Measurements from ENCODE around the gene CHCHD3. TPM values are rescaled to one million over a fixed set of nuclear protein-coding genes. Genes with fewer than 3 reads are reported as not detected.

The CHCHD3 gene
- polyA plus RNA-seq, 1 donor, result 69.0 TPM

DNA sequence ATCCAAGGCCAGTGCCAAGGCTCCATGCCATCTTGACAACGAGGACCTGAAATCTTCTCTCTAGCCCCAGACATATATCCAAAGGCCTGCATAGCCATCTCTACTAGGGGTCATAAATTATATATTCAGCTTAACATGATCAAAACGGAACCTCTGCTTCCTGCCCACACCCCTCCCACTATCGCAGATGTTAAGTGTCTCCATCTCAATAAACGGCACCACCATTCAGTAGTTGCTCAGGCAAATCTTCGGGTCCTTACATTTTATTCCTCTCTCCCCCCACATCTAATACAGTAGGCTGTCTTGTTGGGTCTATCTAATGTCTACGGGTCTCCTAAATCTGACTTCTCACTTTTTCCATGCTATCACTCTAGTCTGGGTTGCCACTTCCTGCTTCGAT is 304.5 kb downstream of the CHCHD3 start:
- DNase-seq (ENCODE audit: low read depth), result no peak

- DNase-seq (ENCODE audit: low read depth), result no peak
These were observed 305.8 kb downstream of the CHCHD3 start for GRCh38 chr7:132776048-132776620.

DNA sequence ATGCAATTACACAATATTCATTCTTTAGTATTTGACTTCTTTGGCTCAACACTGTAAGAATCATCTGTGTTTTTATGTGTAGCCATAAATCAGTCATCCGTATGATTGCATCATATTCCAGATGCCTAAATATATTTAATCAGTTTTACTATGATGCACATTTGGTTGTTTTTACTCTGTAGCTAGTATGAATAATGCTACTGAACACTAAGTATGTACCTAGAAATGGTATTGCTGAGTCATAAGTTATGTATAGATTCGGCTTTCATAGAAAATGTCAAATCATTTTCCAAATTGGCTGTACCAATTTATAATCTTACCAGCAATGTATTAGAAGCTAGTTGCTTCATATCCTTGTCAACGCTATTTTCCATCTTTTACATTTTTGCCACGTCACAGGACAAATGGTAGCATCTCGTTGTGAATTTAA is 308.3 kb downstream of the CHCHD3 start:
- no peak for DNase-seq (ENCODE audit: low read depth)

- no peak for DNase-seq (ENCODE audit: low read depth)
These were observed 310.6 kb downstream of the CHCHD3 start for GRCh38 chr7:132771301-132771730.

DNA sequence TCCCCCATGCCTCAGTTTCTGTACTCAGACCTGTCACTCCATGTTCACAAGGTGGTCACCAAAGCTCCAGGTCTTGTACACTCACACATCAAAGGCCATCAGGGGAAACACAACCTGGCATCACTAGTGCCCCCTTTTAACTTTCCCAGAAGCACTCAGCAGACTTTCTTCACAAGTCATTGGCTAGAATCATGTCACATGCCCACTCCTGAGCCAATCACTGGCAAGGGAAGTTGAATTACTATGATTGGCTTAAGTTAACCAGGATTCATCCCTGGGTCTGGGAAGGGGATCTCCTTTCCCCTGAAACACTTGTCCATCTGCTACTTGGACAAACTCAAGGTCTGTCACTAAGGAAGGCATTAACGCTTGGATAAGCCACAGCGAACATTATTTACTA is 311.8 kb downstream of the CHCHD3 start:
- no peak for DNase-seq (ENCODE audit: low read depth)

DNA sequence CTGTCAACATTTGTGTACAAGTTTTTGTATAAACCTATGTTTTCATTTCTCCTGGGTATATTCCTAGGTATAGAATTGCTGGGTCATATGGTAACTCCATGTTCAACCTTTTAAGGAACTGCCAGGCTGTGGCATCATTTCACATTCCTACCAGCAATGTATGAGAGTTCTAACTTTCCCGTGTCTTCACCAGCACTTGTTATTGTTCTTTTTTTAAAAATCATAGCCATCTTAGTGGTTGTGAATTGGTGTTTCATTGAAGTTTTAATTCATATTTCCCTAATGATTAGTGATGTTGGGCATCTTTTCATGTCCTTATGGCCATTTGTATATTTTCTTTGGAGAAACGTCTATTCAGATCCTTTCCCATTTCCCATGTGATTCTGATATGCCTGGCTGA is 312.6 kb downstream of the CHCHD3 start:
- no peak for DNase-seq (ENCODE audit: low read depth)

GRCh38 chr7:132768099-132768498 is 313.8 kb downstream of the CHCHD3 start:
- DNase-seq (ENCODE audit: low read depth), result no peak

DNA sequence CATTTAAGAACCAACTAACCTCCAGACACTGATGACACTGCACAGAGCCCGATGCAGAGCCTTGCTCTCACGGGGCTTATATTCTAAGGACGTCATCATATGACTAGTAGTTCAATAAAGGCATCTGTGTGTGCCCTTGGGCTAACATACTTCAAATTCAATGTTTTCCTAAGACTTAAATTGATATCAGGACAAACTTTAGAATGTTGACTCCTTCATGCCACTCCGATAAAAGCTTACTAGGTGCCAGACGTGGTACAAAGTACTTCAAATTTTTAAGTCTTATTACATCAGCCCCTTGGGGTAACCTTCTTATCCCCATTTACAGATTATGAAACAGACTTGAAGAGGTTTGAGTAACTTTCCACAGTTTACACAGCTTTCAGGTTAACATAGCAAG is 314.5 kb downstream of the CHCHD3 start:
- no peak for DNase-seq (ENCODE audit: low read depth)

GRCh38 chr7:132766660-132767059 is 315.2 kb downstream of the CHCHD3 start:
- no peak for DNase-seq (ENCODE audit: low read depth)

GRCh38 chr7:132765861-132766260 is 316.0 kb downstream of the CHCHD3 start:
- DNase-seq (ENCODE audit: low read depth), result no peak

DNA sequence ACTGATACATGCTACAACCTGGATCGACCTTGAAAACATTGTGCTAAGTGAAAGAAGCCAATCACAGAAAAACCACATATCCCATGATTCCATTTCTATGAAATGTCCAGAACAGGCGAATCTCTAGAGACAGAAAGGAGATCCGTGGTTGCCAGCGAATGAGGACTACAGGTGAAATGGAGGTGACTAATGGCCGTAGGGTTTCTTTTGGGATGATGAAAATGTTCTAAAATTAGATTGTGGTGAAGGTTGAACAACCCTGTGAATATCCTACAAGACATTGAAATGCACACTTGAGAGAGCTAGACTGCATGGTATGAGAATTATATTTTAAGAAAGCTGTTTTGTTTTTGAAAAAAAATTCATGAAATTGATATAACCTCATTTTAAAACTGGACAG is 317.1 kb downstream of the CHCHD3 start:
- DNase-seq (ENCODE audit: low read depth), result no peak

DNA sequence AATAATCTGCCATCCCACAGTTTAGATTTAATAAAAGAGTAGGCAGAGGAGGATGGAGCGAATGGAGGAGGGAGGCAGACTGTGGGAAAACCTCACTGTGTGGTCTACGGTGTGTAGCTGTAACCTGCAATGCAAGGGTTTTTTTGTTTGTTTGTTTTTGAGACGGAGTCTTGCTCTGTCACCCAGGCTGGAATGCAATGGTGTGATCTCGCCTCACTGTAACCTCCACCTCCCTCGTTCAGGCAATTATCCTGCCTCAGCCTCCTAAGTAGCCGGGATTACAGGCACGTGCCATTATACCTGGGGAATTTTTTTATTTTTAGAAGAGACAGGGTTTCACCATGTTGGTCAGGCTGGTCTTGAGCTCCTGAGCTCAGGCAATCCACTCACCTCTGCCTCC is 321.0 kb downstream of the CHCHD3 start:
- DNase-seq (ENCODE audit: low read depth), result no peak

- DNase-seq (ENCODE audit: low read depth), result no peak
These were observed 321.7 kb downstream of the CHCHD3 start for GRCh38 chr7:132760244-132760623.

DNA sequence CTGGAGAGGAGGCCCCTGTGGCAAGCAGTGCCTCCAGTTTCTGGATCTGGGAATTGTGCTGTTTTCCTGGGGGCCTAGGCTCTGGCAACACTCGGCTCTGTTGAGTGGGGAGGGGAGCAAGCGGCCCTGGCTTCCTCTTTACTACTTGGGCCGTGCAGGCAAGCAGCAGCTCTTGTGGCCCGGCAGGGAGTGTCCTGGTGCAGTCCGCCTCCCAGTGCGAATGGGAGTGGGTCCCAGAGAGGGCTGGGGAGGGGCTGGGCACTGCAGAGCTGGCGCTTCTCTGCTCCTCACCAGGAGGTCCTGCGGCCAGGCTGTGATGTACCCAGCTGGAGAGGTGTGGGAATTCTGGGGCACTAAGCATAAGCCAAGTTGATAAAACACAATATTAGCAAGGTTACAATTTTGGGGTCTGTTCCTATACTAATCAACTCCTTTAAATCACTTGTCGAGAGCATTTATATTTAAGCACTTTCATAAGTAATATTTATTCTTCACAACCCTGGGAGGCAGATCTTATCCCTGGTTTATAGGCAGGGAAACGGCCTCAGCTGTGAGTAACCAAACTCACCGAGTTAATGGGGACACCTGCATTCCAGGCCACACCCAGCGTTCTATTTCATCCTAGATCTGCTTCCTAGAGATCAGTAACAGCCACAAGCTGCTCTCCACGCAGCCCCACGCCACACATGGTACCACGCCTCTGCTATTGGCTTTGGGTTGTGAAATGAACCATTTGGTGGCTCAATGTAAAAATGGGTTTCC is 322.2 kb downstream of the CHCHD3 start:
- no peak for DNase-seq (ENCODE audit: low read depth)

DNA sequence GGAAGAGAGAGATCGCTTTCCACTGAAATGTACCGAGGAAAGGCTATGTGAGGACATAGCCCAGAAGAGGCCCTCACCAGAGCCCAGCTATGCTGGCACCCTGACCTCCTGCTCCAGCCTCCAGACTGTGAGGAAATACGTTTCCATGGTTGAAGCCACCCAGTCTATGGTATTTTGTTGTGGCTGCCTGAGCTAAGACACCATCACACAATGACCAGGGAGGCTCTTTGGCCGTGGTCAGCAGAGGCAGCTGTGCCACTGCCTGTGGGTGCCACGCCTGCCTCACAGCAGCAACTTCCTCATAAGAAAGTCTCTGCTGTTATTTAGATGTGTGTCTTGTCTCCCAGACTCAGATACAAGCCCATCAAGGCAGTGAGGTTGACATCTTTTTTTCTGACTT is 322.9 kb downstream of the CHCHD3 start:
- DNase-seq (ENCODE audit: low read depth), result no peak

DNA sequence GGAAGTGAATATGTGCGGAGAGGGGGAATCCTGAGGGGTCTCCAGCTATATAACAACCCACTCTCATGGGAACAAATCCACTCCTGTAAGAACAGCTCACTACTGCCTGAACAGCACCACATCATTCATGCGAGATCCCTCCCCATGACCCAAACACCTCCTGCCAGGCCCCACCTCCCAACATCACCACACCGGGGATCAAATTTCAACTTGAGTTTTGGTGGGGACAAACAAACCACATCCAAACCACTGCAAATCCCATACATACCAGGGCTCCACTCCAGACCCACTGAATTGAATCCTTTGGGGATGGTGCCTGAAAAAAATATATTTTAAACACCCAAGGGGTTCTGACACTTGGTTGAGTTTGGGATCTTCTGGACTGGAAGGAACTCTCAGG is 324.1 kb downstream of the CHCHD3 start:
- DNase-seq (ENCODE audit: low read depth), result no peak

DNA sequence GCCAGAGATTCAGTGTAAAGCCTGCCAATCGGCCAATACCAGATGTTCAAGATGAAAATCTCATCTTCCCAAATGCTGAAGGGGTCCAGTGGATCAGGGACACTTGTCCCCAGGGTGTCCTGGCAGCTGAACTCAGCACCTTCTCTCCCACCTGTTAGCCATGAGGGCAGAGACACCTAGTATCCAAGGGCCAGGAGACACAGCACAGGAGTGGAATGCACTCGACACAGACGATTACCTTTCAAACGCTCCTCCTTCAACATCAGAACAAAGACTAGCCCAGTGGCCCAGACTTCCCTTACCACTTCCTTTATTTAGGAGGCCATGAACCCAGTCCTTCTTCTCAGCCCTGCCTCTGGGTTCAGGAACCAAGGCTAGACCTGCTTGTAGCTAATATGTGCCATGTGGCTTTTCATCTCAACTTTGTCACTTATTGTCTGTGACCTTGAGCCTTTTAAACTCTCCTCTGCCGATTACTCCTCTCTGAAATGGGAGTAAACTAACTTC is 325.4 kb downstream of the CHCHD3 start:
- DNase-seq (ENCODE audit: low read depth), result no peak

GRCh38 chr7:132755538-132756483 is 326.1 kb downstream of the CHCHD3 start:
- DNase-seq (ENCODE audit: low read depth), result no peak

- DNase-seq (ENCODE audit: low read depth), result no peak
These were observed 329.5 kb downstream of the CHCHD3 start for GRCh38 chr7:132752431-132752830.

DNA sequence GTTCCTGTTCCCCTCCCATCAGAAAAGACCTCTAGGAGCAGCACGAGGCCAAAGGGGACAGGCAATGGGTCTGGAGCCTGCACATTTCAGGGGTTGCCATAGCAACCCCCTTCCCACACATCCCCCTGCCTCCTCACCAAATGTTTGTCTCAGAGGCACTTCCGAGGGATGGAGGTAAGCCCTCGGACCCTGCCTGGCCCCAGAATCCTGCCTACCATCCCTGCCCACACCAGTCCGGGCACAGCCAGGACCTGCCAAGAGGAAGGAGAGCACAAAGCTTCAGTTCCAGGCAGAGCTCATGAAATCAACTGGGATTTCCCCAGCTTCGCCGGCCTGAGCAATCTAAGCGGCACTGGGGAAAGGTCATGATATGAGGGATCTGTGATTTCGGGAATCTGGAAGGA is 330.6 kb downstream of the CHCHD3 start:
- no peak for DNase-seq (ENCODE audit: low read depth)

DNA sequence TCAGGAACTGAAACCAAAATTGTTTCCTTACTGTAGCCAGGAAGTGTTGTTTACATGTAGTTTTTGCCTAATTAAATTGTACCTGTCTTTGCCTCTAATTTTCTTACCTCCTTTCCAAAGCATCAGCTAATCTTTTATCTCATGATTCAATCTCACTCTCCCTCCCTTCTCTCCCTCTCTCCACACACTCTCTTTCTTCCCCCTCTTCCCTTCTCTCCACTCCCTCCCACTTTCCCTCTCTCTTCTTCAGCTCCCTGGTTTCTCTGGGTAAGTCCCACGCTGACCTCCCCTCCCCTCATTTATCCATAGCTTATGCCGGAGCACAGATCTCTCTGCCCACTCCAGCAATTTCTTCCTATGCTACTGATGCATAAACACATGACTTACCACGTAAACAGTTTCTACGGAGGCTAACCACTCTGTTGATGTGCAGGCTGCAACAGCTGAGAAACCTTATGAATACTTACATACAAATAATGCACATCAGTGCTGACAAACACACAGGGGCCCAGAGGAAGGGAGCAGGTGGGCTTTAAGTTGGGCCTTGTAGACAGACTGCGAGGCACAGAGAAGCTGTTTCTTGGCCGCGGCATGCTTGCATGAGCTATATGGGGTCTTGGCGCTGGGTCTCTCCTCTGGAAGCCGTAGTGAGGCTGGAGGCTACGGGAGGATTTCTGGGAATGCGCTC is 331.2 kb downstream of the CHCHD3 start:
- DNase-seq (ENCODE audit: low read depth), result no peak

GRCh38 chr7:132750096-132750495 is 331.8 kb downstream of the CHCHD3 start:
- DNase-seq (ENCODE audit: low read depth), result no peak
